GM23338 (cell line): ENCODE results near the gene JPH3. TPM values are rescaled to one million over a fixed set of nuclear protein-coding genes. Genes with fewer than 3 reads are reported as not detected.

ENCODE experiments used
- ATAC-seq: fragments of 200-7000 bp; cut with Tn5 transposase; 3 replicates; pipeline ENCODE4 v1.9.1; 2020
- DNase-seq: peaks from one replicate; pipeline ENCODE4 v3.0.0-alpha.2; 2015; ENCODE audit warnings: low spot score
- H2AFZ ChIP-seq: fragments of 200-600 bp; sonication (generic); 2 replicates; pipeline ENCODE4 v1.8.0; 2016; ENCODE audit warnings: antibody characterized with exemption, mild to moderate bottlenecking, moderate library complexity
- H3F3A ChIP-seq: fragments of 200-600 bp; sonication (generic); replicated peaks from 2 replicates; pipeline ENCODE4 v1.8.0; 2017; ENCODE audit warnings: antibody characterized with exemption, mixed run types, low read depth
- H3K27ac ChIP-seq: fragments of 200-600 bp; sonication (generic); 2 replicates; pipeline ENCODE4 v1.6.1; 2016; ENCODE audit warnings: low read depth
- H3K27me3 ChIP-seq: fragments of 200-600 bp; sonication (generic); 2 replicates; pipeline ENCODE4 v1.8.0; 2016; ENCODE audit warnings: mild to moderate bottlenecking, mixed run types, moderate library complexity; ENCODE audit not compliant: insufficient read depth
- H3K36me3 ChIP-seq: fragments of 200-600 bp; sonication (generic); 2 replicates; pipeline ENCODE4 v1.8.0; 2016; ENCODE audit warnings: mild to moderate bottlenecking; ENCODE audit not compliant: insufficient read depth
- H3K4me1 ChIP-seq: fragments of 200-600 bp; sonication (generic); 2 replicates; pipeline ENCODE4 v1.8.0; 2016; ENCODE audit warnings: mild to moderate bottlenecking, moderate library complexity; ENCODE audit not compliant: insufficient read depth
- H3K4me2 ChIP-seq: fragments of 200-600 bp; sonication (generic); 2 replicates; pipeline ENCODE4 v1.7.1; 2017; ENCODE audit warnings: mixed run types
- H3K4me3 ChIP-seq: fragments of 200-600 bp; sonication (generic); 2 replicates; pipeline ENCODE4 v1.6.1; 2016; ENCODE audit warnings: mixed run types
- H3K79me2 ChIP-seq: fragments of 200-600 bp; sonication (generic); replicated peaks from 2 replicates; pipeline ENCODE4 v1.8.0; 2017; ENCODE audit warnings: mild to moderate bottlenecking; ENCODE audit not compliant: insufficient read depth
- H3K9me2 ChIP-seq: fragments of 200-600 bp; sonication (generic); 2 replicates; pipeline ENCODE4 v1.8.0; 2017; ENCODE audit not compliant: insufficient read depth
- H4K20me1 ChIP-seq: fragments of 200-600 bp; sonication (generic); replicated peaks from 2 replicates; pipeline ENCODE4 v1.8.0; 2017; ENCODE audit warnings: mild to moderate bottlenecking; ENCODE audit not compliant: insufficient read depth
- H3K27ac Mint-ChIP-seq: 2 replicates; pipeline ENCODE4 v1.8.0; 2020; ENCODE audit warnings: inconsistent platforms, mild to moderate bottlenecking, moderate library complexity, mixed read lengths
- H3K27me3 Mint-ChIP-seq: 3 replicates; pipeline ENCODE4 v1.8.0; 2022; ENCODE audit warnings: low read depth, mild to moderate bottlenecking, moderate library complexity, mixed read lengths, inconsistent platforms; ENCODE audit not compliant: insufficient read depth, poor library complexity
- H3K36me3 Mint-ChIP-seq: 3 replicates; pipeline ENCODE4 v1.8.0; 2021; ENCODE audit warnings: low read depth, mild to moderate bottlenecking, inconsistent platforms, moderate library complexity, mixed read lengths
- H3K4me1 Mint-ChIP-seq: 3 replicates; pipeline ENCODE4 v1.8.0; 2020; ENCODE audit warnings: mild to moderate bottlenecking, inconsistent platforms, mixed read lengths
- H3K4me3 Mint-ChIP-seq: 3 replicates; pipeline ENCODE4 v1.8.0; 2021; ENCODE audit warnings: moderate library complexity, mild to moderate bottlenecking, inconsistent platforms, mixed read lengths
- H3K9me3 Mint-ChIP-seq: 3 replicates; pipeline ENCODE4 v1.8.0; 2020; ENCODE audit warnings: moderate library complexity, mild to moderate bottlenecking, inconsistent platforms, mixed read lengths
- CREB1 ChIP-seq: fragments of 250-450 bp; sonication (Bioruptor Pico); IDR thresholded peaks from 2 replicates; pipeline ENCODE4 v1.5.0; 2020; ENCODE audit warnings: low read depth, mild to moderate bottlenecking, moderate library complexity
- CTCF ChIP-seq, 2 experiments: fragments of 200-600 bp in 1 of 2; sonication (generic) in 1 of 2; conservative IDR thresholded peaks; 2 replicates each; pipeline versions ENCODE4 v1.5.1 to v1.6.1; 2016 to 2017; ENCODE audit warnings: antibody characterized with exemption in 2 of 2, low read depth in 2 of 2, mild to moderate bottlenecking in 2 of 2, moderate library complexity in 1 of 2
- ETS1 ChIP-seq: IDR thresholded peaks from 2 replicates; pipeline ENCODE4 v1.6.1; 2016; ENCODE audit warnings: antibody characterized with exemption
- EZH2 ChIP-seq: fragments of 200-600 bp; sonication (generic); IDR thresholded peaks from one replicate; pipeline ENCODE4 v1.8.0; 2017; ENCODE audit warnings: antibody characterized with exemption, mild to moderate bottlenecking, low read depth; ENCODE audit not compliant: unreplicated experiment
- EZH2phosphoT487 ChIP-seq: fragments of 200-600 bp; sonication (generic); IDR thresholded peaks from one replicate; pipeline ENCODE4 v1.8.1; 2018; ENCODE audit warnings: antibody characterized with exemption; ENCODE audit not compliant: unreplicated experiment
- JUNB ChIP-seq: IDR thresholded peaks from one replicate; pipeline ENCODE4 v1.6.1; 2016; ENCODE audit warnings: antibody characterized with exemption; ENCODE audit not compliant: unreplicated experiment
- NANOG ChIP-seq: IDR thresholded peaks from 2 replicates; pipeline ENCODE4 v1.6.1; 2016; ENCODE audit warnings: antibody characterized with exemption, borderline replicate concordance
- POLR2AphosphoS5 ChIP-seq: IDR thresholded peaks from 2 replicates; pipeline ENCODE4 v1.6.1; 2016; ENCODE audit warnings: antibody characterized with exemption, low read depth
- REST ChIP-seq: IDR thresholded peaks from one replicate; pipeline ENCODE4 v1.6.1; 2018; ENCODE audit warnings: antibody characterized with exemption; ENCODE audit not compliant: unreplicated experiment
- STAT1 ChIP-seq: IDR thresholded peaks from one replicate; pipeline ENCODE4 v1.6.1; 2016; ENCODE audit warnings: antibody characterized with exemption; ENCODE audit not compliant: unreplicated experiment
- ZNF114 ChIP-seq: fragments of 250-450 bp; sonication (Bioruptor Pico); IDR thresholded peaks from 2 replicates; pipeline ENCODE4 v1.5.0; 2020; ENCODE audit warnings: mild to moderate bottlenecking, moderate library complexity
- ZNF331 ChIP-seq: fragments of 250-450 bp; sonication (Bioruptor Pico); IDR thresholded peaks from 2 replicates; pipeline ENCODE4 v1.5.0; 2020; ENCODE audit warnings: low read depth, mild to moderate bottlenecking, moderate library complexity
- ZNF462 ChIP-seq: fragments of 250-450 bp; sonication (Bioruptor Pico); IDR thresholded peaks from 2 replicates; pipeline ENCODE4 v1.5.0; 2020; ENCODE audit warnings: mild to moderate bottlenecking, moderate library complexity
- polyA plus RNA-seq: library from polyadenylated mRNA; unstranded; fragments of >200 nt; fragmentation: Nextera tagmentation; extraction: Ambion mirVana; gene quantifications from 2 replicates; pipeline ENCODE4 v1.2.1, GENCODE V29; 2016
- total RNA-seq: library from RNA; depleted of rRNA; stranded (reverse); fragments of >200 nt; shearing (Covaris generic); gene quantifications from 2 replicates; pipeline ENCODE4 v1.2.3, GENCODE V29; 2014

JPH3 gene
- total and polyA plus RNA-seq, 2 experiments from 2014 or later: 8.4 to 38.3 TPM

GRCh38 chr16:87684711-87685404 is 82.5 kb downstream of the JPH3 start:
- DNase-seq (no peak), ATAC-seq (no peak)
- Histone ChIP-seq H3K4me1 (no peaks in the 10 kb centered on the region), H3K36me3 (no peaks in the 10 kb centered on the region), H3K27me3 (no peaks in the 10 kb centered on the region), H3K79me2 (no peaks in the 10 kb centered on the region), H3K27ac (no peak overlapping the region), H3K9me2 (no peaks in the 10 kb centered on the region), H3F3A (no peaks in the 10 kb centered on the region), H3K4me3 (no peak overlapping the region), H2AFZ (no peak overlapping the region), H4K20me1 (no peaks in the 10 kb centered on the region; the same call in 1 of the 2 replicates), H3K4me2 (no peak overlapping the region)
- Mint-ChIP-seq H3K27me3 (peaks cover 25% of the 10 kb centered on the region), H3K4me3 (no peak overlapping the region), H3K4me1 (no peaks in the 10 kb centered on the region), H3K36me3 (peaks cover 3% of the 10 kb centered on the region; the same call in 1 of the 3 replicates), H3K27ac (no peak overlapping the region), H3K9me3 (no peaks in the 10 kb centered on the region; the same call in 2 of the 3 replicates)
- TF ChIP-seq JUNB: no peak
- TF ChIP-seq CTCF (conservative IDR thresholded peaks at IDR 0.05; ENCODE audit: low read depth in 2 of 2): no peak
- no peak for TF ChIP-seq ZNF114
- TF ChIP-seq NANOG: no peak
- no peak for TF ChIP-seq ZNF331 (CRISPR knock-in tag)
- no peak for TF ChIP-seq CREB1 (CRISPR knock-in tag)
- TF ChIP-seq EZH2phosphoT487: no peak
- no peak for TF ChIP-seq POLR2AphosphoS5
- no peak for TF ChIP-seq STAT1
- no peak for TF ChIP-seq REST
- TF ChIP-seq ETS1: no peak
- no peak for TF ChIP-seq EZH2
- no peak for TF ChIP-seq ZNF462 (CRISPR knock-in tag)
